Hepatocyte (in vitro differentiated cells): ENCODE results near the gene OR4C11. TPM values are rescaled to one million over a fixed set of nuclear protein-coding genes. Genes with fewer than 3 reads are reported as not detected.

ENCODE experiments used
- DNase-seq: peaks from one replicate; pipeline ENCODE4 v3.0.0-alpha.2; 2016; ENCODE audit warnings: low spot score
- H2AFZ ChIP-seq: fragments of 200-600 bp; sonication (generic); 2 replicates; pipeline ENCODE4 v1.6.0; 2016; ENCODE audit warnings: antibody characterized with exemption, mild to moderate bottlenecking
- H3K27ac ChIP-seq: fragments of 200-600 bp; sonication (generic); 2 replicates; pipeline ENCODE4 v1.5.1; 2016; ENCODE audit warnings: mild to moderate bottlenecking
- H3K27me3 ChIP-seq: fragments of 200-600 bp; sonication (generic); 2 replicates; pipeline ENCODE4 v1.6.1; 2016
- H3K36me3 ChIP-seq: fragments of 200-600 bp; sonication (generic); replicated peaks from 2 replicates; pipeline ENCODE4 v1.5.1; 2016; ENCODE audit warnings: low read depth; ENCODE audit not compliant: insufficient read depth
- H3K4me1 ChIP-seq: fragments of 200-600 bp; sonication (generic); 2 replicates; pipeline ENCODE4 v1.5.1; 2016; ENCODE audit warnings: mild to moderate bottlenecking, moderate library complexity; ENCODE audit not compliant: insufficient read depth
- H3K4me2 ChIP-seq: fragments of 200-600 bp; sonication (generic); 2 replicates; pipeline ENCODE4 v1.6.0; 2016
- H3K4me3 ChIP-seq: fragments of 200-600 bp; sonication (generic); 2 replicates; pipeline ENCODE4 v1.5.1; 2016; ENCODE audit warnings: mild to moderate bottlenecking
- H3K79me2 ChIP-seq: fragments of 200-600 bp; sonication (generic); 2 replicates; pipeline ENCODE4 v1.6.0; 2017; ENCODE audit warnings: mild to moderate bottlenecking
- H3K9me2 ChIP-seq: fragments of 200-600 bp; sonication (generic); replicated peaks from 2 replicates; pipeline ENCODE4 v1.6.0; 2017; ENCODE audit warnings: mild to moderate bottlenecking; ENCODE audit not compliant: insufficient read depth
- H3K9me3 ChIP-seq: fragments of 200-600 bp; sonication (generic); 2 replicates; pipeline ENCODE4 v1.5.1; 2016; ENCODE audit warnings: low read depth, mild to moderate bottlenecking
- H4K20me1 ChIP-seq: fragments of 200-600 bp; sonication (generic); 2 replicates; pipeline ENCODE4 v1.6.0; 2016; ENCODE audit warnings: mild to moderate bottlenecking; ENCODE audit not compliant: insufficient read depth, poor library complexity, severe bottlenecking
- EZH2 ChIP-seq: fragments of 200-600 bp; sonication (generic); IDR thresholded peaks from 2 replicates; pipeline ENCODE4 v1.6.1; 2016; ENCODE audit warnings: antibody characterized with exemption, mild to moderate bottlenecking, borderline replicate concordance
- EZH2phosphoT487 ChIP-seq: fragments of 200-600 bp; sonication (generic); IDR thresholded peaks from one replicate; pipeline ENCODE4 v1.6.1; 2018; ENCODE audit warnings: antibody characterized with exemption, mild to moderate bottlenecking, low read depth, moderate library complexity; ENCODE audit not compliant: unreplicated experiment, severe bottlenecking
- WGBS: methylation state at CpG from one replicate; pipeline ENCODE4 v1.1.6; 2016; ENCODE audit warnings: low lambda C conversion rate; ENCODE audit errors: missing lambda C conversion rate; 5-methylcytosine and 5-hydroxymethylcytosine counted together
- polyA plus RNA-seq: library from polyadenylated mRNA; unstranded; fragments of >200 nt; fragmentation: Nextera tagmentation; extraction: Ambion mirVana; gene quantifications from 2 replicates; pipeline ENCODE4 v1.2.1, GENCODE V29; 2016
- total RNA-seq: library from RNA; depleted of rRNA; stranded (reverse); fragments of >200 nt; gene quantifications from 2 replicates; pipeline ENCODE4 v1.2.3, GENCODE V29; 2014
- TF ChIP-seq, protein P1 (sequence below): fragments of 200-600 bp; sonication (generic); IDR thresholded peaks from 2 replicates; pipeline ENCODE4 v1.5.1; 2016; ENCODE audit warnings: antibody characterized with exemption, mild to moderate bottlenecking; ENCODE audit not compliant: poor library complexity

The OR4C11 gene, protein sequence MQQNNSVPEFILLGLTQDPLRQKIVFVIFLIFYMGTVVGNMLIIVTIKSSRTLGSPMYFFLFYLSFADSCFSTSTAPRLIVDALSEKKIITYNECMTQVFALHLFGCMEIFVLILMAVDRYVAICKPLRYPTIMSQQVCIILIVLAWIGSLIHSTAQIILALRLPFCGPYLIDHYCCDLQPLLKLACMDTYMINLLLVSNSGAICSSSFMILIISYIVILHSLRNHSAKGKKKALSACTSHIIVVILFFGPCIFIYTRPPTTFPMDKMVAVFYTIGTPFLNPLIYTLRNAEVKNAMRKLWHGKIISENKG
- total RNA-seq (not detected in 2 replicates), polyA plus RNA-seq (not detected in 2 replicates)

DNA sequence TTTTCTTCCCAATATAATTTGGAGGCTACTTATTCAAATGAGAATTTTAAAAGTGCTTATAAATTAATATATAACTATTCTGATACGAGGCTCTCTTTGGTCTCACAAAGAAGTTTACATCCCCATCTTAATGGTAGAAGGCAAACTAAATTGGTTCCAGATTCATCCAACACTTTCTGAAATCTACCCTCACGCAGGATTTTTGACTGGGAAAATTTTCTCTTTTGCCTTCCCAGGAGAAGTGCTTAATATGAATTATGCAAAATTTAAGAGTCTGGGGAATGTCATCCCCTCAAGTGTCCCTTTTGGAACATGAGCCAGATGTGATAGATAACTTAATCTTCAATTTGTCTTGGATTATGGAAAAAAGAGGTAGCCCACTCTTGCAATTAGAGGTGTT lies at the start of gene OR4C11:
Gene OR4C11 (minus strand): TSS at position 101 of the 400 bp plus-strand sequence. CDS start 3,272 bp downstream, outside the sequence.
- Histone ChIP-seq H3K27ac (no peak within 1 kb of the TSS), H2AFZ (no peak within 1 kb of the TSS), H3K27me3 (no peaks in the 10 kb centered on the region), H3K9me2 (no peaks in the 10 kb centered on the region), H3K79me2 (no peaks in the 10 kb centered on the region), H3K4me2 (no peak within 1 kb of the TSS), H3K9me3 (no peaks in the 10 kb centered on the region), H3K36me3 (no peaks in the 10 kb centered on the region), H3K4me1 (no peaks in the 10 kb centered on the region), H3K4me3 (no peak within 1 kb of the TSS), H4K20me1 (no peaks in the 10 kb centered on the region)
- TF ChIP-seq, protein P1, sequence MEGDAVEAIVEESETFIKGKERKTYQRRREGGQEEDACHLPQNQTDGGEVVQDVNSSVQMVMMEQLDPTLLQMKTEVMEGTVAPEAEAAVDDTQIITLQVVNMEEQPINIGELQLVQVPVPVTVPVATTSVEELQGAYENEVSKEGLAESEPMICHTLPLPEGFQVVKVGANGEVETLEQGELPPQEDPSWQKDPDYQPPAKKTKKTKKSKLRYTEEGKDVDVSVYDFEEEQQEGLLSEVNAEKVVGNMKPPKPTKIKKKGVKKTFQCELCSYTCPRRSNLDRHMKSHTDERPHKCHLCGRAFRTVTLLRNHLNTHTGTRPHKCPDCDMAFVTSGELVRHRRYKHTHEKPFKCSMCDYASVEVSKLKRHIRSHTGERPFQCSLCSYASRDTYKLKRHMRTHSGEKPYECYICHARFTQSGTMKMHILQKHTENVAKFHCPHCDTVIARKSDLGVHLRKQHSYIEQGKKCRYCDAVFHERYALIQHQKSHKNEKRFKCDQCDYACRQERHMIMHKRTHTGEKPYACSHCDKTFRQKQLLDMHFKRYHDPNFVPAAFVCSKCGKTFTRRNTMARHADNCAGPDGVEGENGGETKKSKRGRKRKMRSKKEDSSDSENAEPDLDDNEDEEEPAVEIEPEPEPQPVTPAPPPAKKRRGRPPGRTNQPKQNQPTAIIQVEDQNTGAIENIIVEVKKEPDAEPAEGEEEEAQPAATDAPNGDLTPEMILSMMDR: no peak
- TF ChIP-seq EZH2 (no peak), EZH2phosphoT487 (no peak)
- 53% methylated on average over 2 of the region's 2 CpGs for WGBS
- no peak for DNase-seq

GRCh38 chr11:55655096-55655495 lies 47.7 kb upstream of the OR4C11 start:
- TF ChIP-seq EZH2: no peak
- TF ChIP-seq EZH2phosphoT487: no peak
- TF ChIP-seq, protein P1: no peak
- Histone ChIP-seq H3K4me1 (no peaks in the 10 kb centered on the region), H2AFZ (no peak overlapping the region), H3K9me3 (no peaks in the 10 kb centered on the region), H3K79me2 (no peaks in the 10 kb centered on the region), H3K4me3 (no peak overlapping the region), H3K4me2 (no peak overlapping the region), H3K9me2 (no peaks in the 10 kb centered on the region), H4K20me1 (no peaks in the 10 kb centered on the region), H3K27me3 (no peaks in the 10 kb centered on the region), H3K36me3 (no peaks in the 10 kb centered on the region), H3K27ac (no peak overlapping the region)
- DNase-seq: no peak

DNA sequence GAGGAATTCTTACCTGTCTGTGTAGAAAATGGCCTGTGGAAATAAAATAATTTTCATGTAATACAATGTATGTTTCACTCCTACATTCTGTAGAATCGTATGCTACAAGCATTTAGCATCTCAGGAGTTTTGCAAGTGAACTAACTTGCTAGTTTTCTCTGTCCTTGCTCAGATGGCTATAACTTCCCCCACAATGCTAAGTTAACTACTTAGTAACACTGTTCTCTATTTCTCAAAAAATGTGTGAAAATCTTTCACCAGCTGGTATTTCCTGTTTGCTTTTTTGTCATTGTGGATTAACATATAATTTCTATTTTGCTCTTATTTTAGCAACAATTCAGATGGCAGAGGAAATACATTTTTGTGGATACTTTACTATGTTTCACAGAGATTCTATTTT lies 45.1 kb upstream of the OR4C11 start:
- 56% methylated on average over 1 of the region's 1 CpG for WGBS

More for the DNA sequence above, 45.1 kb upstream of the OR4C11 start:
- no peak overlapping the region for H3K4me2 ChIP-seq
- H3K36me3 ChIP-seq: no peaks in the 10 kb centered on the region
- no peak overlapping the region for H2AFZ ChIP-seq
- no peaks in the 10 kb centered on the region for H3K27me3 ChIP-seq
- no peaks in the 10 kb centered on the region for H4K20me1 ChIP-seq
- no peaks in the 10 kb centered on the region for H3K9me2 ChIP-seq
- H3K27ac ChIP-seq: no peak overlapping the region
- no peak for TF ChIP-seq EZH2
- TF ChIP-seq EZH2phosphoT487: no peak
- TF ChIP-seq, protein P1: no peak
- DNase-seq: no peak
- H3K9me3 ChIP-seq: no peaks in the 10 kb centered on the region
- H3K4me1 ChIP-seq: no peaks in the 10 kb centered on the region
- H3K79me2 ChIP-seq: no peaks in the 10 kb centered on the region
- H3K4me3 ChIP-seq: no peak overlapping the region
